CD8-positive, alpha-beta memory T cell (primary cell): ENCODE measurements around the gene EFHC1. TPM values are rescaled to one million over a fixed set of nuclear protein-coding genes. Genes with fewer than 3 reads are reported as not detected.
A peak's percentile ranks its signal among the peaks of the same experiment; 100 is the strongest.

Experiments
- CTCF ChIA-PET: fragments of 350-600 bp; sonication (Branson Sonifier 250); formaldehyde crosslinking; loops from one replicate; lab custom pipeline; 2021; ENCODE audit warnings: antibody characterized with exemption; lab: Charles Lee
- POLR2A ChIA-PET: fragments of 350-600 bp; sonication (Branson Sonifier 250); formaldehyde crosslinking; loops from one replicate; lab custom pipeline; 2021; ENCODE audit warnings: antibody characterized with exemption; lab: Charles Lee
- DNase-seq, 5 donors: peaks; one replicate each; pipeline versions ENCODE4 v3.0.0 to v3.0.0-alpha.2; 2020 to 2022; ENCODE audit warnings: mixed read lengths in 1 of 5
- H3K27ac ChIP-seq: one replicate; pipeline ENCODE4 v1.7.0; 2013; ENCODE audit warnings: low read depth, mild to moderate bottlenecking, low read length, moderate library complexity
- H3K27me3 ChIP-seq: 2 replicates; pipeline ENCODE4 v1.7.0; 2013; ENCODE audit warnings: low read length, mild to moderate bottlenecking; ENCODE audit not compliant: insufficient read depth, poor library complexity, severe bottlenecking
- H3K36me3 ChIP-seq: 2 replicates; pipeline ENCODE4 v1.7.0; 2013; ENCODE audit warnings: mild to moderate bottlenecking, low read length, moderate library complexity; ENCODE audit not compliant: insufficient read depth
- H3K4me1 ChIP-seq: 2 replicates; pipeline ENCODE4 v1.7.0; 2013; ENCODE audit warnings: mild to moderate bottlenecking, low read length, moderate library complexity; ENCODE audit not compliant: insufficient read depth
- H3K4me3 ChIP-seq: 2 replicates; pipeline ENCODE4 v1.7.0; 2013; ENCODE audit warnings: mild to moderate bottlenecking, low read length
- H3K9me3 ChIP-seq: 2 replicates; pipeline ENCODE4 v1.7.0; 2013; ENCODE audit warnings: mild to moderate bottlenecking, low read length
- H3K27ac Mint-ChIP-seq, 8 donors: one replicate each; pipeline ENCODE4 v1.8.0; 2020 to 2021; ENCODE audit warnings: mixed read lengths in 8 of 8, mild to moderate bottlenecking in 6 of 8, inconsistent platforms in 3 of 8, moderate library complexity in 3 of 8
- H3K27me3 Mint-ChIP-seq, 2 donors: one replicate each; pipeline ENCODE4 v1.8.0; 2020 to 2021; ENCODE audit warnings: mixed read lengths in 2 of 2, mild to moderate bottlenecking in 1 of 2, moderate library complexity in 1 of 2
- H3K36me3 Mint-ChIP-seq, 3 donors: one replicate each; pipeline ENCODE4 v1.8.0; 2020 to 2021; ENCODE audit warnings: mixed read lengths in 3 of 3, inconsistent platforms in 1 of 3, mild to moderate bottlenecking in 1 of 3
- H3K4me1 Mint-ChIP-seq, 3 donors: one replicate each; pipeline ENCODE4 v1.8.0; 2020 to 2021; ENCODE audit warnings: mixed read lengths in 3 of 3, inconsistent platforms in 1 of 3, mild to moderate bottlenecking in 1 of 3
- H3K4me3 Mint-ChIP-seq, 7 donors: one replicate each; pipeline ENCODE4 v1.8.0; 2020 to 2021; ENCODE audit warnings: mixed read lengths in 7 of 7, mild to moderate bottlenecking in 6 of 7, moderate library complexity in 4 of 7, inconsistent platforms in 2 of 7
- H3K9me3 Mint-ChIP-seq, 5 donors: one replicate each; pipeline ENCODE4 v1.8.0; 2020 to 2022; ENCODE audit warnings: mixed read lengths in 5 of 5, mild to moderate bottlenecking in 3 of 5, moderate library complexity in 2 of 5, inconsistent platforms in 1 of 5
- polyA plus RNA-seq: library from polyadenylated mRNA; unstranded; fragments of 300-500 nt; fragmentation: Illumina TruSeq; gene quantifications from one replicate; pipeline ENCODE4 v1.2.3, GENCODE V29; 2021
- total RNA-seq, 2 experiments: library from RNA; stranded (reverse); gene quantifications; one replicate each; pipeline ENCODE4 v1.2.3, GENCODE V29; 2021

Gene EFHC1
- total and polyA plus RNA-seq, 3 experiments from 2014 or later: 1.9 to 5.1 (median 2.6) TPM

DNA sequence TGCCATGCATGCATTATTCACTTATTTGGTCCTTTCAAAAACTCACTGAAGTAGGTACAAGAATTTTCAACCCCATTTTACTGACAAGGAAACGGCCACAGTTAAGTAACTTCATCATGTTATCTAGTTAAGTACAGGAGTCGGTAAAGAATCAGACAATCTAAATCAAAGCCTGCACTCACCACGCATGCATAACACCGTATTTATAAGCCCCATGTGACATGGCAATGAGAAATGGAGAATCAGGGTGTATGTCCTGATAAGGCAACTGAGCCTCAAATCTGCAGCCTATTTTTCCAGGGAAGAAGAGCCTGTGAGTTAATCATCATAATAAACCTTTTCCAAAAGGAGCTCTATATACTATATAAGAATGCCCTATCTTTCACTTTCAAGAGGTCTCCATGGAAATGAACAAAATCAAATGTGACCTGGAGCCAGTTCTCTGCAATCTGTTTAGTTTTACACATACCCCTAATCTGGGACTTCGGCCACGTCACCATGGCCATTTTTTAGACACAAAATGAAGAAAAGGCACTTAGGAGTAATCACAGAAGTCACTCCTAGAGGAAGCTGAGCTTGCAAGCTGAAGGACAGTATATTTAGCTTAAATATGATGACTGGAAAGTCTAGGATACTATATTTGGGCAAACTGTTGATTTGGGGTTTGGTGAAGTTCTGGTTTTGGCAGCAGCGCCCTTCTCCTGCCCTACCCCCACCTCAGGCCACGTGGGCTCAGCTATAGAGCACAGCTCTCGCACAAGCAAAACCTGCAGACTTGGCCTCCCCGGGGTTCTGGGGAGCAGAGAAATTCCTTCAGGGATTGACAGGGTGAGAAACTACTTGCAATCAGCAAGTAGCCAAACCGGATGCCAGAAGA is 137.5 kb downstream of the EFHC1 start:
- Histone ChIP-seq H3K27me3 (no peaks in the 10 kb centered on the region), H3K9me3 (no peaks in the 10 kb centered on the region), H3K4me3 (no peak overlapping the region), H3K4me1 (peaks cover 6% of the 10 kb centered on the region), H3K36me3 (no peaks in the 10 kb centered on the region), H3K27ac (no peak overlapping the region)
- peaks cover 4 to 13% (median 11%) of the 10 kb centered on the region in 3 donors for H3K36me3 Mint-ChIP-seq
- H3K27me3 Mint-ChIP-seq: no peaks in the 10 kb centered on the region
- no peak for DNase-seq
- H3K9me3 Mint-ChIP-seq: no peaks in the 10 kb centered on the region
- ChIA-PET CTCF (interaction anchor here (0.7 kb wide), 1 partner anchor 22 kb away, joined by 3 read pairs; no protein-coding TSS in a partner anchor), POLR2A (no interaction called here)
- peaks cover 13 to 48% (median 32%) of the 10 kb centered on the region in 3 donors for H3K4me1 Mint-ChIP-seq
- no peak overlapping the region for H3K27ac Mint-ChIP-seq
- H3K4me3 Mint-ChIP-seq: no peak overlapping the region

DNA sequence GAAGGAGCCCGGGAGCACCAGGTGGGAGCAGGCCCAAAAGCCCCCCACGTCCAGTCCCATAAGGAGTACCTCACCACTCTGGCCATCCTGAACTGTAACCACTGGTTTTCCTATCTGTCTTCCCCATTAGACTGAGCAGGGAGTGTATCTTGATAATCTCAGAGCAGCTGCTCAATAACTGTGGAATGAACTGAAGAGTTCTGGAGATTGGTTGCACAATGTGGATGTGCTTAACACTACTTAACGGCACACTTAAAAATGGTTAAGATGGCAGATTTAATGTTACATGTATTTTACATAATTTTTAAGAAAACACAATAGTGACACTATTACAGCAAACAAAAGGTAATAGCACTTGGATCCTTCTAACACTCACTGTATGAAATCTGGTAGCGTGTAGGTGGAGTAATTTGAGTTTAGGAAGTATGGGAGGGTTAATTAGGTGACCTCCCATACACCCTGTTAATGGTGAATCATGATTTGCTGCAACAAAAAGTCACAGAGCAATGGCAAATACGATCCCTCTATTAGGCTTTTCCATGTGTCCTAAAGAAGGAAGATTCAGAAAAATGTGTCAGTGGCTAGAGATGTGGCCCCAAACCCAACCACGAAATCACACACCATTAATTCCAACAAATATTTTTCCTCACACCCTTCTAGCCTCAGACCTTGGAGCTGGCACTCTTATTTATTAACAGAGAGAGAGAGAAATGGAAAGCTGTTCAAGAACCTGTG is 138.3 kb downstream of the EFHC1 start:
- POLR2A ChIA-PET: no interaction called here
- CTCF ChIA-PET: no interaction called here
- H3K27me3 Mint-ChIP-seq: no peaks in the 10 kb centered on the region
- no peak for DNase-seq
- H3K27ac Mint-ChIP-seq: no peak overlapping the region
- Histone ChIP-seq H3K27ac (no peak overlapping the region), H3K36me3 (no peaks in the 10 kb centered on the region), H3K4me1 (peaks cover 4% of the 10 kb centered on the region), H3K9me3 (no peaks in the 10 kb centered on the region), H3K27me3 (no peaks in the 10 kb centered on the region), H3K4me3 (no peak overlapping the region)
- H3K4me3 Mint-ChIP-seq: no peak overlapping the region
- no peaks in the 10 kb centered on the region for H3K9me3 Mint-ChIP-seq
- peaks cover 9 to 45% (median 30%) of the 10 kb centered on the region in 3 donors for H3K4me1 Mint-ChIP-seq
- peaks cover 4 to 11% (median 9%) of the 10 kb centered on the region in 3 donors for H3K36me3 Mint-ChIP-seq

DNA sequence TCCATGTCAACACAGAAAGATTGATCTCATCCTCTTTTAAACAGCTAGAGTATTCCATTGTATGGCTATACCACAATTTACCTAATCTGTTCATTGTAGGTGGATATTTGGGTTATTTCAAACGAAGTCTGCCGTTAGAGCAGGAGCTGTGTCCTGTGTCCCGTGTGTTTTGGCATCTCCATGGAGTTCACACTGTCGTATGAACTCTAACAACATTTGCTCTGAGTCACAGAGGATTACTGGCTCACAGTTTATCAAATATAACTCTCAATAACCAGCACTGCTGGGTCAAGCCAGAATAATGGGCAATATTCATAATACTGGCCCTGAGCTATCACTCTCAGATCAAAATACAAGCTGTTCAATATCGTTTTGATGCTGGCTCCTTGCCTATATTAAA is 140.3 kb downstream of the EFHC1 start:
- no peak overlapping the region for H3K27ac ChIP-seq
- CTCF ChIA-PET: no interaction called here
- H3K9me3 ChIP-seq: no peaks in the 10 kb centered on the region
- H3K4me1 ChIP-seq: no peaks in the 10 kb centered on the region
- H3K27me3 ChIP-seq: no peaks in the 10 kb centered on the region
- H3K36me3 ChIP-seq: no peaks in the 10 kb centered on the region
- Mint-ChIP-seq H3K27me3 (peaks cover 0 to 2% of the 10 kb centered on the region in 2 donors), H3K9me3 (no peaks in the 10 kb centered on the region), H3K4me1 (peaks cover 16 to 54% (median 40%) of the 10 kb centered on the region in 3 donors), H3K4me3 (no peak overlapping the region), H3K27ac (no peak overlapping the region), H3K36me3 (peaks cover 4 to 11% (median 8%) of the 10 kb centered on the region in 3 donors)
- POLR2A ChIA-PET: no interaction called here
- H3K4me3 ChIP-seq: no peak overlapping the region
- no peak for DNase-seq

DNA sequence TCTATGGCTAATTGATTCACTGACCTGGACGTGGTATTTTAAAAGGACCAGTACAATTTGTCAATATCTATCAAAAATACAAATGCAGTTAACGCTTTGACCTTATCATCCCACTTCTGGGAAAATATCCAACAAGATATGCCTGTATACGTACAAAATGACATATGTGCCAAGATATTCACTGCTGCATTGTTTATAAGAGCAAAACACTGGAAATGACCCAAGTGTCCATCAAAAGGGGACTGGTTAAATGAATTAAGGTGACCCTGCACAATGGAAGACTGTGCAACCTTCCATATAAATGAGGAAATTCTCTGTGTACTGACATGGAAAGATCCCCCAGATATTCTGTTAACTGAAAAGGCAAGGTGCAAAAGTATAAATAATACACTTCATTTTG is 142.8 kb downstream of the EFHC1 start:
- Histone ChIP-seq H3K4me1 (peaks cover 13% of the 10 kb centered on the region), H3K9me3 (no peaks in the 10 kb centered on the region), H3K27ac (no peak overlapping the region), H3K36me3 (no peaks in the 10 kb centered on the region), H3K4me3 (no peak overlapping the region), H3K27me3 (no peaks in the 10 kb centered on the region)
- Mint-ChIP-seq H3K27ac (no peak overlapping the region), H3K27me3 (peaks cover 0 to 2% of the 10 kb centered on the region in 2 donors), H3K36me3 (peaks cover 4 to 11% (median 8%) of the 10 kb centered on the region in 3 donors), H3K9me3 (no peaks in the 10 kb centered on the region), H3K4me3 (no peak overlapping the region), H3K4me1 (peaks cover 34 to 67% (median 57%) of the 10 kb centered on the region in 3 donors)
- no peak for DNase-seq
- POLR2A ChIA-PET: no interaction called here
- CTCF ChIA-PET: no interaction called here

DNA sequence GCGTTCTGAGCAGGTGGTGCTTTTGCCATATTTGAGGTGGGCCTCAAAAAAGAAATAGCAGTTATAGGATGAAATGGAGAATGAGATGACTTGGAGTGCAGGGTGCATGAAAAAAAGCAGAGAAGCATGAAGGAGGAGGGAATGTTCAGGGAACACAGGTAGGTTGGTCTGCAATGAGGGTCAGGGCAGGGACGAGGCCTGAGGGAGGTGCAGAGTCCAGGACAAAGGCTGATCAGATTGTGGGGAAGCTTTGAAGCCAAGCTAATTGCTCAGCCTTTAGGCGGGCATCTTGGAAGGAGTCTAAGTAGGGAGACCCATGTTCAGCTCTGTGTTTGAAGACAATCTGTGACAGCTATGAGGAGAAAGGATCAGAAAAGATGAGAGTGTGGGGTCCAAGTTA is 144.7 kb downstream of the EFHC1 start:
- Mint-ChIP-seq H3K9me3 (no peaks in the 10 kb centered on the region), H3K4me3 (no peak overlapping the region), H3K27me3 (peaks cover 0 to 2% of the 10 kb centered on the region in 2 donors), H3K4me1 (peaks cover 37 to 74% (median 64%) of the 10 kb centered on the region in 3 donors), H3K27ac (peak overlapping the region in 1 of 8 donors; percentile 15), H3K36me3 (peaks cover 4 to 7% (median 4%) of the 10 kb centered on the region in 3 donors)
- H3K36me3 ChIP-seq: no peaks in the 10 kb centered on the region
- no peak overlapping the region for H3K4me3 ChIP-seq
- H3K27ac ChIP-seq: no peak overlapping the region
- CTCF ChIA-PET: no interaction called here
- DNase-seq: no peak
- no peaks in the 10 kb centered on the region for H3K9me3 ChIP-seq
- no peaks in the 10 kb centered on the region for H3K27me3 ChIP-seq
- POLR2A ChIA-PET: no interaction called here
- peaks cover 13% of the 10 kb centered on the region for H3K4me1 ChIP-seq

DNA sequence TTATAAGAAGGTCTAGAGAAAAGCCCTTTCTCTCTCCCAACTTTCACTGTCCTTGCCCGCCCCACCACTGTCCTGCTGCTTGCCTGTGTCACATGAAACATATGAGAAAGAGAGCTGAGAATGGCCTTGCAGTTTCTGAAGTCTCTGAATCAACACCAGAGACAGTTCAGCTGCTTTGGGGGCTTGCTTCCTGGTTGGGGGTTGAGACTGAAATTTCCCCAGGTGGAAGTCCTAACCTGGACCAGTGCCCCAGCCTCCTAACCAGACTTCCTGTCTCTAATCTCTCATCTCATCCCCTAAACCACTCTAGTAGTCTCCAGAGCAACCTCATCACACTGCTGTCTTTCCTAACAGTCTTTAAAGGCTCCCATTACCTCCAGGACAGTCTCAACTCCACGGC is 146.1 kb downstream of the EFHC1 start:
- peaks cover 13% of the 10 kb centered on the region for H3K4me1 ChIP-seq
- no peak overlapping the region for H3K4me3 ChIP-seq
- H3K9me3 ChIP-seq: no peaks in the 10 kb centered on the region
- Mint-ChIP-seq H3K4me3 (peak overlapping the region in 2 of 7 donors; percentile 26 to 33), H3K27ac (peak overlapping the region in 2 of 8 donors; percentile 12 to 44), H3K27me3 (peaks cover 0 to 2% of the 10 kb centered on the region in 2 donors), H3K9me3 (no peaks in the 10 kb centered on the region), H3K36me3 (peaks cover 0 to 4% (median 2%) of the 10 kb centered on the region in 3 donors), H3K4me1 (peaks cover 35 to 76% (median 63%) of the 10 kb centered on the region in 3 donors)
- H3K36me3 ChIP-seq: no peaks in the 10 kb centered on the region
- CTCF ChIA-PET: interaction anchor here (1.2 to 2.4 kb wide), 2 partner anchors 10 kb away, joined by 5 read pairs; partner anchors contain the start of gene TRAM2
- POLR2A ChIA-PET: no interaction called here
- no peak for DNase-seq
- H3K27ac ChIP-seq: no peak overlapping the region
- H3K27me3 ChIP-seq: no peaks in the 10 kb centered on the region

DNA sequence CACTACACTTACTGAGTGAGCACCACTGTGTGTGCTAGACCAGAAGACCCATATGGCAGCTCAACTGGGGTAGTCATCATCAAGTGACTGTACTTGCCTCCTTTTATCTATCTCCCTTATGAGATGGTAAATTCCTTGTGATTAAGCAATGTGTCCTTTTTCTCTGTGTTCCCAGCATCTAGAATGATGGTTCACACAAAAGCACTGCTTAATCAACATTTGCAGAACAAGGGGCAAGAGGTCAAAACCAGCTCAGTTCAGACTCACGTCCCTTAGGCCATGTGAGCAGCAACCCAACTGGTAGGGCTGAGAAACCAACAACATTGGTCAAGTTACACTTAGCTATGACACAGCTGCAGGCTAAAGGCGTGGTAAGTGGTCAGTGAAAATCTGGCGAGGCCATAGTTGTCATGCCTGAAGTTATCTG is 146.7 kb downstream of the EFHC1 start:
- Mint-ChIP-seq H3K27me3 (peaks cover 0 to 3% of the 10 kb centered on the region in 2 donors), H3K36me3 (peaks cover 0 to 4% (median 2%) of the 10 kb centered on the region in 3 donors), H3K4me1 (peaks cover 41 to 83% (median 68%) of the 10 kb centered on the region in 3 donors), H3K9me3 (no peaks in the 10 kb centered on the region), H3K4me3 (peak overlapping the region in 1 of 7 donors; percentile 22), H3K27ac (peak overlapping the region in 3 of 8 donors; percentile 12 to 44 (median 33))
- Histone ChIP-seq H3K4me1 (peaks cover 13% of the 10 kb centered on the region), H3K4me3 (no peak overlapping the region), H3K9me3 (no peaks in the 10 kb centered on the region), H3K27me3 (no peaks in the 10 kb centered on the region), H3K36me3 (no peaks in the 10 kb centered on the region), H3K27ac (no peak overlapping the region)
- DNase-seq: no peak
- POLR2A ChIA-PET: no interaction called here
- CTCF ChIA-PET: interaction anchor here (1.2 to 2.4 kb wide), 2 partner anchors 10 to 11 kb away, joined by 5 read pairs; partner anchors contain the start of gene TRAM2
